ENCODE data around the gene THBS4.

The THBS4 gene

DNA sequence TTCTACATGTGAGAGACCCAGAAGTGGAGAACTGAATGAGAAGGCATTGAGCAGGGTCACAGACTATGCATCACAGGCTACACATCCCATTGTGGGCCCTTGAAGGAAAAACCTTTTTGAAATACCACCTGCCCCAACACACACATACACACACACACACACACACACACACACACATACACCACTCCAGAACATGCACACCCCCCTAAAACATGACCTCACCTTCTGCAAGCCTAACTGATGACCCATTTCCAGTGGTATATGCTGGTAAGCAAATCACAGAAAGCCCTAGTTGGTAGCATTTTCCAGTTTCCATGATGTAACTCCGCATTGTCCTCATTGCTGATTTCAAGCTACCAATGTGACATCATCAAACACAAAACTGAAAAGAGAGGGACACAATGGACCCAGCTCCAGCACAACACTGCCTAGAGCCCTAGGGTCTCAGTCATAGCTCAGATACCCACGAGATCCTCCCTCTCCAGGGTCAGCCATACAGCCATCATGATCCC is 36.4 kb downstream of the THBS4 start:
- no peak overlapping the region for H3K4me3 ChIP-seq (ENCODE audit: low read depth, low read length)
- DNase-seq (ENCODE audit: low read depth), result no peak
- TF ChIP-seq, protein P1, sequence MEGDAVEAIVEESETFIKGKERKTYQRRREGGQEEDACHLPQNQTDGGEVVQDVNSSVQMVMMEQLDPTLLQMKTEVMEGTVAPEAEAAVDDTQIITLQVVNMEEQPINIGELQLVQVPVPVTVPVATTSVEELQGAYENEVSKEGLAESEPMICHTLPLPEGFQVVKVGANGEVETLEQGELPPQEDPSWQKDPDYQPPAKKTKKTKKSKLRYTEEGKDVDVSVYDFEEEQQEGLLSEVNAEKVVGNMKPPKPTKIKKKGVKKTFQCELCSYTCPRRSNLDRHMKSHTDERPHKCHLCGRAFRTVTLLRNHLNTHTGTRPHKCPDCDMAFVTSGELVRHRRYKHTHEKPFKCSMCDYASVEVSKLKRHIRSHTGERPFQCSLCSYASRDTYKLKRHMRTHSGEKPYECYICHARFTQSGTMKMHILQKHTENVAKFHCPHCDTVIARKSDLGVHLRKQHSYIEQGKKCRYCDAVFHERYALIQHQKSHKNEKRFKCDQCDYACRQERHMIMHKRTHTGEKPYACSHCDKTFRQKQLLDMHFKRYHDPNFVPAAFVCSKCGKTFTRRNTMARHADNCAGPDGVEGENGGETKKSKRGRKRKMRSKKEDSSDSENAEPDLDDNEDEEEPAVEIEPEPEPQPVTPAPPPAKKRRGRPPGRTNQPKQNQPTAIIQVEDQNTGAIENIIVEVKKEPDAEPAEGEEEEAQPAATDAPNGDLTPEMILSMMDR (IDR thresholded peaks at IDR 0.05; ENCODE audit: insufficient read depth, low read depth, low read length, missing control alignments), result no peak

DNA sequence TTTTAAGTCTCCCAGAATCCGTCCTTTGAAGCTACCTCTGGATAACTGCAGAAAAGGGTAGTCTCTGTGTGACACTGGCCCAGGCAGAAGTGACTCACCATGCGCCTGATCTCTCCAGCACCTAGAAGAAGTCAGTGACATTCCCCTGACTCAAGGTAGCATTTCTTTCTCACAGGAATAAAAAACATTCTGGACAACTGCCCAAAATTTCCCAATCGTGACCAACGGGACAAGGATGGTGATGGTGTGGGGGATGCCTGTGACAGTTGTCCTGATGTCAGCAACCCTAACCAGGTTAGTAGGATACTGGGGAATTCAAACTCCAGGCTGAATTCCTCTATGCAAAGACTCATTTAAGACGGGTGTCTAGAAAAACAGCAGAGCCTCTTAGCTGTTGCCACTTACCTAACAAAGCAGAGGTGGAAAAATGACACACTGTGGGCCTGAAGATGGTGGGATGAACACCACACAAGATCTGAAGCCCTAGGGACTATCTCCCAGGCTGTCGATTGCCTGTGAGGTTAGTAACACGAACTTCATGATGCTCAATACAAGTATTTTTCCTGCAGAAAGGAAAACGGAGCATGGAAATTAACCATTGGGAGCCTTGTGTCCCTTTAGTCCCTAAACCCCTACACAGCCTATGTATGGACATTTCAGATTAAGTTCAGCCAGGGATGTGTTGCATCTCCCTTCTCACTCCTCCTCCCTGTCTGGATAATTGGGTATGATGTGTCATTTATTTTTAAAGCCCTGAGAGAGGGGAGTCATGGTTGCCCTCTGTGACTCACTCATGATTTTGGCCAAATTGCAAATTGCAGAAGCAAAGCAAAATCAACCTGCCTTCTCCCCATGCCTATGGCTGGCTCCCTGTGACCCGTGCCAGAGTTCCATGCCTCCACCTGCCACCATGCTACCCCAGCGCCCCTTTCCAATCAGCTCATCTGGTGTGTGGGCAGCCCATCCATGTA is 37.2 kb downstream of the THBS4 start:
- no peak for DNase-seq (ENCODE audit: low read depth)
- no peak overlapping the region for H3K4me3 ChIP-seq (ENCODE audit: low read depth, low read length)
- TF ChIP-seq, protein P1 (IDR thresholded peaks at IDR 0.05; ENCODE audit: insufficient read depth, low read depth, low read length, missing control alignments), result no peak

DNA sequence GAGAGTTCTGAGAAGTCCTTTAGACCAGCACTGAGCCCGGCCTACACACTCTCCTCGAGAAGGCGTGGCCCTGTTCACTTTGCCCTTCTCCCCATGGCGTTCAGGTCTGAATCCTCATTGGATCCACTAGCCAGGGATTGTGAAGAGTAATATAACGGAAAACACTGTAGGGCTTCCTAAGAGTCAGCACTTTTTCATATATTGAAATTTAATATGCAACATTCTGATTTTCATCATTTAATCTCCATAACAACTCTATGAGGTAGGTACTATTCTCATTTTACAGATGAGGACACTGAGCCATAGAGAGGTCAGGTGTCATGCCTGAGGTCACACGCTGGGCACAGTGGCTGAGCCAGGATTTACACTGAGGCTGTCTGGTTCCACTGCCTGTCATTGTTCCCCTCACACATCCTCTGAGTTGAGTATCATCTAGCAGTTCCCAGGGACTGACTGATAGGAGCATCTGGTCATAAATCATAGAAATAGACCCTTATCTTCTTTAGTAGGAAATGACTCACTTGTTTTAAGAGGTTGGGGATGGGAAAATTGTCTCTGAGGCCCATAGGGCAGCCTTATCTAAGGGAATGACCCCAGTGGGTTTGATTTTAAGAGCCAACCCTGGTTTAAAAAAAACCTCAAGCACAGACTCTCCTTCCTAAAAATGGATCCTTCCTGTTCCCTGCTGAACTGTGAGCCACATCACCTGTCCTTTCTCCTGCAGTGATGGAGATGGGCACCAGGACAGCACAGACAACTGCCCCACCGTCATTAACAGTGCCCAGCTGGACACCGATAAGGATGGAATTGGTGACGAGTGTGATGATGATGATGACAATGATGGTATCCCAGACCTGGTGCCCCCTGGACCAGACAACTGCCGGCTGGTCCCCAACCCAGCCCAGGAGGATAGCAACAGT is 41.2 kb downstream of the THBS4 start:
- TF ChIP-seq, protein P1 (IDR thresholded peaks at IDR 0.05; ENCODE audit: insufficient read depth, low read depth, low read length, missing control alignments), result no peak
- H3K4me3 ChIP-seq (ENCODE audit: low read depth, low read length), result no peak overlapping the region
- no peak for DNase-seq (ENCODE audit: low read depth)

DNA sequence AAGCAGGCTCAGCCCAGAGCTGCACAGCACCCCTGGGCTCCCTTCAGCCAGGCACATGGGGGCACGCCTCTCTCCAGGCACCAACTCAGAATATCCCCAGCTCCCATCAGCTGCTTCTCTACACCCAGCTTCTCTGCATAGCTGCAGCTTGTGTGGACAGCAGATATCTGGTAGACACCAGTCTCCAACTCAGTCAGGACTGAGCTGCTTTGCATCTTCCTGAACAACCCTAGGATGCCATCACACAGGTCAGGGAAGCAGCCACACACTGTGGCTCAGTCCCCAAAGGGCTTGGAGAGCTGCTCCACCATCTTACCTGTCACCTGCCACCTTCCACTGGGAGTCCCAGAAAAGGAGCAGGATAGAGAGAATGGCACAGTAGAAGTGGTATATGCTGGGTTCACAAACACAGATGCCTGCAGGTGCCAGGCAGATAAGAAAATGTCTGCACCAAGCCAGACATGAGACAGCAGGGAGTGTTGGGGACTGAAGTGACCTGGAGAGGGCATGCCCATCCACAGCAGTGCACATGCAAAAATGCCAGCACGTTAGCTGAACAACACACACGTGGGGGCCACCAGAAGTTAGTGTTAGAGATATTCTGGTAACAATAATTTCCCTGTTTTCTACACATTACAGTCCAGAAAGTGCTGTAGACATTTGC is 42.0 kb downstream of the THBS4 start:
- no peak for DNase-seq (ENCODE audit: low read depth)
- no peak overlapping the region for H3K4me3 ChIP-seq (ENCODE audit: low read depth, low read length)
- TF ChIP-seq, protein P1 (IDR thresholded peaks at IDR 0.05; ENCODE audit: insufficient read depth, low read depth, low read length, missing control alignments), result no peak

DNA sequence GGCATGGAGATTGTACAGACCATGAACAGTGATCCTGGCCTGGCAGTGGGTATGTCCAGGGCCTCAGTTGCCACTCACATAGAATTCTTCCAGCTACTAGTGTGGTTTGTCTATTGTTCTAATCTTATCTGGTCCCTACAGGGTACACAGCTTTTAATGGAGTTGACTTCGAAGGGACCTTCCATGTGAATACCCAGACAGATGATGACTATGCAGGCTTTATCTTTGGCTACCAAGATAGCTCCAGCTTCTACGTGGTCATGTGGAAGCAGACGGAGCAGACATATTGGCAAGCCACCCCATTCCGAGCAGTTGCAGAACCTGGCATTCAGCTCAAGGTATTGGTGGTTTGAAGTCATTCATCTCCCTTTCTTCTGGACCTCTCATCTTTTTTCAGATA is 43.8 kb downstream of the THBS4 start:
- TF ChIP-seq, protein P1 (IDR thresholded peaks at IDR 0.05; ENCODE audit: insufficient read depth, low read depth, low read length, missing control alignments), result no peak
- DNase-seq (ENCODE audit: low read depth), result no peak

DNA sequence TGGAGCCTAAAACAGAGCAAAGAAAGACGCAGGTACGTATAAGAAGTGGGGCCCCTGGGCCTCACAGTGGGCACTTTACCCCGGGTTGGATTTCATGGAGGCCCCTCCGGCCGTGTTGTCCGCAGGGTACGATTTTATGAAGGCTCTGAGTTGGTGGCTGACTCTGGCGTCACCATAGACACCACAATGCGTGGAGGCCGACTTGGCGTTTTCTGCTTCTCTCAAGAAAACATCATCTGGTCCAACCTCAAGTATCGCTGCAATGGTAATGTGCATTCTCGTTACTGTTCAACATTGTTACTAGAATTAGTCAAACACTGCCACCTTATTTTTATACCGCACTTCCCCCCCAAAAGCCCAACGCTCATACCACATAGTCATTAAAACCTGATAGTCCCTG is 47.1 kb downstream of the THBS4 start:
- DNase-seq (ENCODE audit: low read depth), result no peak
- TF ChIP-seq, protein P1 (IDR thresholded peaks at IDR 0.05; ENCODE audit: insufficient read depth, low read depth, low read length, missing control alignments), result no peak
- no peak overlapping the region for H3K4me3 ChIP-seq (ENCODE audit: low read depth, low read length)

More for the DNA sequence above, 43.8 kb downstream of the THBS4 start:
- no peak overlapping the region for H3K4me3 ChIP-seq (ENCODE audit: low read depth, low read length)

Measured in GM12865 (cell line).